H9 (cell line): ENCODE data around the gene FGF21. TPM values are rescaled to one million over a fixed set of nuclear protein-coding genes. Genes with fewer than 3 reads are reported as not detected.

Source experiments
- DNase-seq: peaks from one replicate; pipeline ENCODE4 v3.0.0-alpha.2; 2017
- H2AFZ ChIP-seq: one replicate; pipeline ENCODE4 v1.6.1; 2013; ENCODE audit warnings: mild to moderate bottlenecking, low read length, control low read depth, moderate library complexity
- H2AK5ac ChIP-seq: 2 replicates; pipeline ENCODE4 v1.6.1; 2013; ENCODE audit warnings: low read length, control low read depth, mixed read lengths; ENCODE audit not compliant: insufficient read length
- H2BK120ac ChIP-seq: one replicate; pipeline ENCODE4 v1.6.1; 2013; ENCODE audit warnings: low read depth, mild to moderate bottlenecking, low read length, control low read depth, inconsistent platforms; ENCODE audit not compliant: poor library complexity, severe bottlenecking
- H2BK12ac ChIP-seq: 2 replicates; pipeline ENCODE4 v1.6.1; 2013; ENCODE audit warnings: low read length, control low read depth, mixed read lengths, low read depth; ENCODE audit not compliant: insufficient read length
- H2BK15ac ChIP-seq: 2 replicates; pipeline ENCODE4 v1.6.1; 2013; ENCODE audit warnings: low read depth, low read length, control low read depth
- H2BK20ac ChIP-seq: one replicate; pipeline ENCODE4 v1.6.1; 2013; ENCODE audit warnings: low read depth, mild to moderate bottlenecking, low read length, control low read depth, inconsistent platforms; ENCODE audit not compliant: poor library complexity, severe bottlenecking
- H2BK5ac ChIP-seq: 2 replicates; pipeline ENCODE4 v1.6.1; 2013; ENCODE audit warnings: low read length, control low read depth, mixed read lengths; ENCODE audit not compliant: insufficient read length
- H3K14ac ChIP-seq: 2 replicates; pipeline ENCODE4 v1.6.1; 2013; ENCODE audit warnings: low read length, control low read depth; ENCODE audit not compliant: insufficient read depth
- H3K18ac ChIP-seq: 2 replicates; pipeline ENCODE4 v1.6.1; 2013; ENCODE audit warnings: low read depth, mild to moderate bottlenecking, mixed read lengths, low read length, control low read depth; ENCODE audit not compliant: insufficient read length
- H3K23ac ChIP-seq: 2 replicates; pipeline ENCODE4 v1.6.1; 2013; ENCODE audit warnings: low read length, control low read depth, mixed read lengths, low read depth; ENCODE audit not compliant: insufficient read length
- H3K23me2 ChIP-seq: 2 replicates; pipeline ENCODE4 v1.6.1; 2013; ENCODE audit warnings: low read depth, mild to moderate bottlenecking, mixed read lengths, low read length, control low read depth; ENCODE audit not compliant: insufficient read length, poor library complexity, severe bottlenecking
- H3K27ac ChIP-seq: 2 replicates; pipeline ENCODE4 v1.5.1; 2013; ENCODE audit warnings: low read length, control low read depth, mixed read lengths, low read depth; ENCODE audit not compliant: insufficient read length
- H3K27me3 ChIP-seq: 2 replicates; pipeline ENCODE4 v1.6.1; 2013; ENCODE audit warnings: low read length, control low read depth, inconsistent platforms; ENCODE audit not compliant: insufficient read depth
- H3K4ac ChIP-seq: 2 replicates; pipeline ENCODE4 v1.6.1; 2013; ENCODE audit warnings: low read depth, mild to moderate bottlenecking, control low read depth, inconsistent platforms, low read length, moderate library complexity
- H3K4me1 ChIP-seq: 2 replicates; pipeline ENCODE4 v1.6.1; 2013; ENCODE audit warnings: low read length, control low read depth, inconsistent platforms; ENCODE audit not compliant: insufficient read depth
- H3K4me2 ChIP-seq: 2 replicates; pipeline ENCODE4 v1.6.1; 2013; ENCODE audit warnings: low read length, control low read depth, mixed read lengths; ENCODE audit not compliant: insufficient read length, insufficient read depth
- H3K56ac ChIP-seq: 2 replicates; pipeline ENCODE4 v1.6.1; 2013; ENCODE audit warnings: low read depth, mild to moderate bottlenecking, mixed read lengths, low read length, control low read depth; ENCODE audit not compliant: insufficient read length
- H3K79me1 ChIP-seq: 2 replicates; pipeline ENCODE4 v1.6.1; 2013; ENCODE audit warnings: low read depth, mild to moderate bottlenecking, moderate library complexity, low read length, control low read depth, inconsistent platforms; ENCODE audit not compliant: insufficient read depth, poor library complexity, severe bottlenecking
- H3K79me2 ChIP-seq: 2 replicates; pipeline ENCODE4 v1.6.1; 2013; ENCODE audit warnings: low read length, control low read depth, inconsistent platforms; ENCODE audit not compliant: insufficient read depth
- H3K9ac ChIP-seq: 2 replicates; pipeline ENCODE4 v1.6.1; 2013; ENCODE audit warnings: low read length, control low read depth, mixed read lengths; ENCODE audit not compliant: insufficient read length; ENCODE audit errors: extremely low read depth
- H3K9me3 ChIP-seq: one replicate; pipeline ENCODE4 v1.6.1; 2013; ENCODE audit warnings: low read depth, low read length, inconsistent platforms; ENCODE audit not compliant: control insufficient read depth
- H3T11ph ChIP-seq: one replicate; pipeline ENCODE4 v1.6.1; 2013; ENCODE audit warnings: mild to moderate bottlenecking, low read length, control low read depth, inconsistent platforms
- H4K20me1 ChIP-seq: one replicate; pipeline ENCODE4 v1.6.1; 2013; ENCODE audit not compliant: control insufficient read depth, insufficient read length, insufficient read depth
- H4K5ac ChIP-seq: 2 replicates; pipeline ENCODE4 v1.6.1; 2013; ENCODE audit warnings: low read depth, mild to moderate bottlenecking, mixed read lengths, low read length, control low read depth; ENCODE audit not compliant: insufficient read length
- H4K8ac ChIP-seq: replicated peaks from 2 replicates; pipeline ENCODE4 v1.6.1; 2013; ENCODE audit warnings: low read length, control low read depth, mixed read lengths, low read depth; ENCODE audit not compliant: insufficient read length
- H4K91ac ChIP-seq: 2 replicates; pipeline ENCODE4 v1.6.1; 2013; ENCODE audit warnings: low read depth, mild to moderate bottlenecking, moderate library complexity, mixed read lengths, low read length, control low read depth; ENCODE audit not compliant: insufficient read length
- H3K27ac Mint-ChIP-seq, 3 experiments: 2 replicates in 2 of 3; 3 replicates in 1 of 3; pipeline ENCODE4 v1.8.0; 2020 to 2021; ENCODE audit warnings: mixed read lengths in 3 of 3, mild to moderate bottlenecking in 1 of 3, moderate library complexity in 1 of 3
- H3K27me3 Mint-ChIP-seq: 2 replicates; pipeline ENCODE4 v1.8.0; 2021; ENCODE audit warnings: low read depth, mild to moderate bottlenecking, moderate library complexity, mixed read lengths
- H3K36me3 Mint-ChIP-seq, 3 experiments: 2 replicates in 2 of 3; 3 replicates in 1 of 3; pipeline ENCODE4 v1.8.0; 2020 to 2021; ENCODE audit warnings: low read depth in 3 of 3, mixed read lengths in 3 of 3; ENCODE audit not compliant: insufficient read depth in 1 of 3
- H3K4me1 Mint-ChIP-seq, 2 experiments: 2 replicates each; pipeline ENCODE4 v1.8.0; 2020; ENCODE audit warnings: mixed read lengths in 2 of 2
- H3K4me3 Mint-ChIP-seq, 2 experiments: 2 replicates in 1 of 2; 3 replicates in 1 of 2; pipeline ENCODE4 v1.8.0; 2020 to 2021; ENCODE audit warnings: mild to moderate bottlenecking in 2 of 2, mixed read lengths in 2 of 2, moderate library complexity in 1 of 2
- H3K9me3 Mint-ChIP-seq, 2 experiments: 2 replicates in 1 of 2; 3 replicates in 1 of 2; pipeline ENCODE4 v1.8.0; 2020; ENCODE audit warnings: mild to moderate bottlenecking in 2 of 2, mixed read lengths in 2 of 2, moderate library complexity in 1 of 2
- CTCF ChIP-seq: fragments of 200-600 bp; sonication (generic); conservative IDR thresholded peaks from 3 replicates; pipeline ENCODE4 v1.8.0; 2021; ENCODE audit warnings: antibody characterized with exemption, mild to moderate bottlenecking
- WGBS: extraction: QIAGEN DNeasy Blood & Tissue Kit; methylation state at CpG from one replicate; pipeline ENCODE4 v1.1.7; 2013; ENCODE audit warnings: missing lambda C conversion rate, low lambda C conversion rate, mixed read lengths; ENCODE audit not compliant: insufficient read length; ENCODE audit errors: extremely low coverage; 5-methylcytosine and 5-hydroxymethylcytosine counted together
- total RNA-seq: library from RNA; stranded (reverse); gene quantifications from 2 replicates; pipeline ENCODE4 v1.2.1, GENCODE V29; 2021

Gene FGF21
- total RNA-seq, 1 experiment from 2014 or later = 0.90 TPM

- no peak overlapping the region for H2AFZ ChIP-seq
- Mint-ChIP-seq H3K4me1 (peaks cover 35 to 53% of the 10 kb centered on the region in 2 experiments), H3K27me3 (peaks cover 21% of the 10 kb centered on the region), H3K4me3 (no peak overlapping the region), H3K9me3 (no peaks in the 10 kb centered on the region; a peak in 1 of 5 replicates), H3K27ac (no peak overlapping the region), H3K36me3 (no peaks in the 10 kb centered on the region)
- H2BK5ac ChIP-seq = no peak overlapping the region
- H3K27ac ChIP-seq = no peak overlapping the region
- H3K23me2 ChIP-seq = peaks cover 10% of the 10 kb centered on the region
- no peak overlapping the region for H3K23ac ChIP-seq
- no peak overlapping the region for H4K5ac ChIP-seq
- H3T11ph ChIP-seq = no peak overlapping the region
- no peak overlapping the region for H3K4ac ChIP-seq
- H3K79me2 ChIP-seq = no peaks in the 10 kb centered on the region
- H2BK20ac ChIP-seq = no peak overlapping the region
- H3K14ac ChIP-seq = no peak overlapping the region
- H3K9ac ChIP-seq = no peak overlapping the region
- TF ChIP-seq CTCF = no peak
- H2BK120ac ChIP-seq = no peak overlapping the region
- no peak overlapping the region for H3K4me2 ChIP-seq
- no peak overlapping the region for H2BK15ac ChIP-seq
- WGBS = no CpG with 5 or more reads among the region's 11 CpGs
- no peak overlapping the region for H3K18ac ChIP-seq
- no peak overlapping the region for H2AK5ac ChIP-seq
- H3K56ac ChIP-seq = no peak overlapping the region
- no peak overlapping the region for H4K8ac ChIP-seq
- no peaks in the 10 kb centered on the region for H3K9me3 ChIP-seq
- DNase-seq = no peak
- no peak overlapping the region for H4K91ac ChIP-seq
- H3K79me1 ChIP-seq = no peaks in the 10 kb centered on the region
- H3K4me1 ChIP-seq = no peaks in the 10 kb centered on the region
- no peaks in the 10 kb centered on the region for H4K20me1 ChIP-seq
- no peak overlapping the region for H2BK12ac ChIP-seq
- H3K27me3 ChIP-seq = no peaks in the 10 kb centered on the region; the same call in 1 of the 2 replicates
Measured at GRCh38 chr19:48742096-48742495, 13.2 kb upstream of the FGF21 start.
